ENCODE results near the gene FOXE1.

Gene FOXE1

DNA sequence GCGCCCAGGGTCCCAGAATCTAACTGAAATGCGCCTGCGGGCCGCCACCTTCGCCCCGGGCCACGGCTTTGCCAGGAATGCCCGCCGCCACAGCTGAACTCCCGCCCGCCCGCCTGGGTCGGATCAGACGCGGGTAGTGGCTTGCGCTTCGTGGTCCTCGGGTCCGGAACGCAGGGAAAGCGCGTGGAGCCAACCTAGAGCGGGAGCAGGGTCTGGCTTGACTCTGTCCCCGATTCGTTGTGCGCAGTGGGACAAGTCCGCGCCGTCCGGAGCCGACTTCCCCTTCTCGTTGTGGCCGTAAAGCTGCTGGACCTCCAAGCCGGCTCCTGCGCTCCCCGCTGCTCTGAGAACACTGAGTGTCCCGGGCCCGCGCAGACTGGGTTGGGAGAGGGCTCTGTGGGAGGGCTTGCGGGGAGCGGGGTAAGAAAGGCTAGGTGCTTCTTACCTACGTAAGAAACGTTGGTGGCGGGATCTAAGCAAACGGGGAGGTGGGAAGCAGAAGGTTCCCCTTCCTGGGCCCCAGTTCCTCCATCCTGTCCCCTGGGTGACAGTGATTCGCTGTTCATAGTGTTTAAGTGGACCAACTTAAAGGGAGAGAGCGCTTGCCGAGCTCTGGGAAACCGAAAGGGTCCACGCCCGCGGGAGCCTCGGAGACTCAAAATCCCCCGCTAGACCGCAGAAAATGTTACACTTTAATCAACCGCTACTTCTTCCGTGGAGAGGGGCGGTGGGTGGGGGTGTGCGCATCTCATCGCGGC is 4.4 kb upstream of the FOXE1 start:
- no peak for DNase-seq

DNA sequence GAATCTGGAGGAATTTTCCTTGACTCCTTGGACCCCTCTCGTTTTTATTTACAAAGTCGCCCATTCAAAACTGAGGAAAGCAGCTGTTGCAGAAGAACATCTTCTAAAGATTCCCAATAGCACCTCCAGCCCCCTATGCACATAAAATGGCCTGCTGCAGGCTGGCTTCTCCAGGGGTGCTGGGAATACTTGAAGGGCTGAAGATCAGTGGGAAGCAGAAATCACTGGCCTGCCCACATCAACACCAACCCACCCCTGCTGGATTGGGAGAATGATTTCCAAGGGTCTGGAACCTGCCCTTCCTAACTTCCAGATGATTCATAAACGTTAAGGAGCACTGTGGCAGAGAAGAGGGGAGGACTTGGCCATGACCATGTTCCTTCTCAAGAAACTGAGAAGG is 3.0 kb upstream of the FOXE1 start:
- no peak for DNase-seq

DNA sequence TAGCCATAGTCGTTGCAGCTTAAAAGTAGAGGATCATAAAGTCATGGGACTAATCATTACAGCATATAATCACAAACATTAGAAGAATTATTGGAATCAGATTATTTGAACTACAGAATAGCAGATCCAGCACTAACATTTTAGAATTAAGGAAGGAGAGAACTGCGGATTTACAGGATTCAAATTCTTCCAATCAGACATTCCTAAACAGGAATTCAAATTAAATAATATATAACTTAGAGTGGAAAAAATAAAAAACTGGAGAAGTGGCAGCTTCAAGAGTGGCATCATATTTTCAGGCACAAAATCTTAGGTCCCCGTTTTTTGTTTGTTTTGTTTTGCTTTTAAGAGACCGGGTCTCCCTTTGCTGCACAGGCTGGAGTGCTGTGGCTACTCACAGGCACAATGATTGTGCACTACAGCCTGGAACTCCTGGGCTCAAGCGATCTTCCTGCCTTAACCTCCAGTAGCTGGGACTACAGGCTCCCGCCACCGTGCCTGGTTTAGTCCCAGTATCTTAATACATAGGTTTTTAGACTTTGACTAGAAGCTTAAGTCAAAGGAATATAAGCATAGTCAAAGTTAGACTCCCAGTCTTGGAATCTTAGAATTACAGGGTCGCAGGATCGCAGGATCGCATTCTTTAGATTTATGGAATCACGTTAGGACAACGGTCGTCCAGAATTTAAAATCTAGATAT is 2.1 kb upstream of the FOXE1 start:
- no peak for DNase-seq

DNA sequence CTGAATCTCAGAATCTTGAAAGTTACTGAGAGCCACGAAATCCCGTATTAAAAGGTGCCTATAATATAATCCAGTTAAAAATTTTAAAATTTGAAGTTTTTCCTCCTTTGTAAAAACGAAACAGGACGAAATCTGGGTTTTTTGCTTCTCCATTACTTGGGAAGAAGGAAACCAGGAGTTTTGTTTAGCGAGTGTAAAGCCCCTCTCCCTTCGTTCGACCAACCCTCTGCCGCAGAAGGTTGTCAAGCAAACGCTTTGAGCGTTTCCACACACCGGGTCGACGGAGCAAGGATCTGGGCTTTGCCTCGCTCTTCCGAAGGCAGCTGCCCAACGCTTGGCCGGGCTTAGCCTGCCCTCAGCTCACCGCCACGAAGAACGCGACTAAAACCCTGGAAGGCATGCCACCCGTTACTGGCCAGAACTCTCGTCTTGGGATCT is 1.6 kb upstream of the FOXE1 start:
- DNase-seq = no peak

DNA sequence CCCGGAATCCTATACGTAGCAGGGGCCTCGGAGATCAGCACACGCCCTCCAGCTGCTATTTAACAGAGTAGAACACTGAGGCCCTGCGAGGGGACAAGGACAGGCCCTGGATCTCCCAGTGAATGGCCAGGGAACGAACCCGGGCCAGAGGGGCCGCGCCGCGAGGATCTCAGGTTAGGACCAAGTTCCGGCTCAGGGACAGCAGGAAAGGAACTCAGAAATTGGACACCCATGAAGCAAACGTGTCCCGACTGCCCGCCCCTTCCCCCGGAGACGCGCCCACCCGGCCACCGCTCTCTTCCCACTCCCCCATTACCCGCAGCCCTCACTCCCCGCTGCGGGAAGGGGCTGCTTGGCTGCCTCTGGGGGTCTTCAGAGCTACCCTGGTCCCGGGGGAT is 1.0 kb upstream of the FOXE1 start:
- no peak for DNase-seq

DNA sequence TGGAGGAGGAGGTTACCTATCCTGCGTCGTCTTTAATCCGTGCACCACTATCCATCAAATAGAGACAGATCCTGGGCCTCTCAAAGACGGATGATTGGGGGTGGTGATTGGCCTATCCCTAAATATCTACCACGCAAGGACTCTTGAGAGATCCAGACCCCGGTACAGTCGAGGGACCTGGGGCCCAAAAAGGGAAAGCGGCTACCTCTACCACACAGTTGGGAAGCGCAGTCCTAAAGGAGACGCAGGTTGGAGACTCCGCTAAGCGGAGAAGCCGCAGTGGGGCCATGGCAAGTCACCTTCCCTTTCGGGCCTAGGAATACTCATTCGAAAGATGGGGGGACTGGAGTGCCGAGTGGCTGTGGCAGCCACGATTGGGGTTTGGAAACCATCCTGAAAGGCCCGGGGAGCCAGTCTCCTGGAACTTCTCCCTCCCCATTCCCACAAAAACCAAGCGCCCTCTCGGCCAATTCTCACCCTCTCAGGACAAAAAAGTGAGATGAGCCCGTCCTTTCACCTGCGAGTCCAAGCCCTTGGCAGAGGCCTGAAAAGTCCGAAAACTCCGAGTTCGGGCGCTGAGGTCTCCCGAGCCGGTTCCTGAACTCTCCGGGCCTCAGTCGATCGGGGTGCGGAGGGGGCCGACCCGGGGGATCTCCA is 499 bp upstream of the FOXE1 start:
- DNase-seq = no peak

DNA sequence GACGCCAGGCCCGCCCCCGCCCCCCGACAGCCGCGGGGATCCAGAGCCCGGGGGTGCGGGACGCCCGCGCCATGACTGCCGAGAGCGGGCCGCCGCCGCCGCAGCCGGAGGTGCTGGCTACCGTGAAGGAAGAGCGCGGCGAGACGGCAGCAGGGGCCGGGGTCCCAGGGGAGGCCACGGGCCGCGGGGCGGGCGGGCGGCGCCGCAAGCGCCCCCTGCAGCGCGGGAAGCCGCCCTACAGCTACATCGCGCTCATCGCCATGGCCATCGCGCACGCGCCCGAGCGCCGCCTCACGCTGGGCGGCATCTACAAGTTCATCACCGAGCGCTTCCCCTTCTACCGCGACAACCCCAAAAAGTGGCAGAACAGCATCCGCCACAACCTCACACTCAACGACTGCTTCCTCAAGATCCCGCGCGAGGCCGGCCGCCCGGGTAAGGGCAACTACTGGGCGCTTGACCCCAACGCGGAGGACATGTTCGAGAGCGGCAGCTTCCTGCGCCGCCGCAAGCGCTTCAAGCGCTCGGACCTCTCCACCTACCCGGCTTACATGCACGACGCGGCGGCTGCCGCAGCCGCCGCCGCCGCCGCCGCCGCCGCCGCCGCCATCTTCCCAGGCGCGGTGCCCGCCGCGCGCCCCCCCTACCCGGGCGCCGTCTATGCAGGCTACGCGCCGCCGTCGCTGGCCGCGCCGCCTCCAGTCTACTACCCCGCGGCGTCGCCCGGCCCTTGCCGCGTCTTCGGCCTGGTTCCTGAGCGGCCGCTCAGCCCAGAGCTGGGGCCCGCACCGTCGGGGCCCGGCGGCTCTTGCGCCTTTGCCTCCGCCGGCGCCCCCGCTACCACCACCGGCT is 1.0 kb downstream of the FOXE1 start:
- DNase-seq = no peak

DNA sequence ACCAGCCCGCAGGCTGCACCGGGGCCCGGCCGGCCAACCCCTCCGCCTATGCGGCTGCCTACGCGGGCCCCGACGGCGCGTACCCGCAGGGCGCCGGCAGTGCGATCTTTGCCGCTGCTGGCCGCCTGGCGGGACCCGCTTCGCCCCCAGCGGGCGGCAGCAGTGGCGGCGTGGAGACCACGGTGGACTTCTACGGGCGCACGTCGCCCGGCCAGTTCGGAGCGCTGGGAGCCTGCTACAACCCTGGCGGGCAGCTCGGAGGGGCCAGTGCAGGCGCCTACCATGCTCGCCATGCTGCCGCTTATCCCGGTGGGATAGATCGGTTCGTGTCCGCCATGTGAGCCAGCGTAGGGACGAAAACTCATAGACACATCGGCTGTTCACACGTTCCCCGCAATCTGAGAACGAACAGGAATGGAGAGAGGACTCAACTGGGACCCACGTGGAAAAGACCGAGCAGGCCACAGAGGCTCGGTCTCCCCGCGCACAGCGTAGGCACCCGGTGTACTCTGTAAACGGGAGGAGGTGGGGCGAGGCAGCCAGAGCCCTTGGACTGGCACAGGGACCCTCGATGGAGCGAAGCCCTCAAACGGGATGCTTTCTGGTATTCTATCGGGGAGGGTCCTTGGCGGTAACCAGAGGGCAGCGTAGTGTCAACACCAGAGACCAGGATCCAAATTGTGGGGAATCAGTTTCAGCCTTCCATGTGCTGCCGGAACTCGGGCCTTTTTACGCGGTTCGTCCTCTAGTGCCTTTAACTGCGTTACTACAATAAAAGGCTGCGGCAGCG is 1.9 kb downstream of the FOXE1 start:
- DNase-seq = no peak

DNA sequence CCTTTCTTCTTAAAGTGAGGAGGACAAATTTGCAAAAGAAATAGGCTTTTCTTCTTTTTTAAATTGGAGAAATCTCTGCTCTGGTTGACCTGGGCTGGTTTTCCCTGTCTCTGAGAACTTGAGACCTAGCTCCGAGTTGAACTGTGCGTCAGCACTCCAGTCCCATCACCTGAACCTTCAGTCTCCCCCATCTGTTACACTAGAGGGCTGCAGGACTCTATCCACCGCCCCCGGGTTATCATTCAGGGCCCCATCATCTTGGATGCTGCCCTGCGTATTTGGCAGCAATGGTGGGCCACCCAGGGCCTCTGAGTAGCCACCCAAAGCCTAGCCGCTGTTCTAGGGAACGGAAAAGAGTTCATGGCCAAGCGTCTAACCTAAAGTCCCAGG is 2.5 kb downstream of the FOXE1 start:
- no peak for DNase-seq

DNA sequence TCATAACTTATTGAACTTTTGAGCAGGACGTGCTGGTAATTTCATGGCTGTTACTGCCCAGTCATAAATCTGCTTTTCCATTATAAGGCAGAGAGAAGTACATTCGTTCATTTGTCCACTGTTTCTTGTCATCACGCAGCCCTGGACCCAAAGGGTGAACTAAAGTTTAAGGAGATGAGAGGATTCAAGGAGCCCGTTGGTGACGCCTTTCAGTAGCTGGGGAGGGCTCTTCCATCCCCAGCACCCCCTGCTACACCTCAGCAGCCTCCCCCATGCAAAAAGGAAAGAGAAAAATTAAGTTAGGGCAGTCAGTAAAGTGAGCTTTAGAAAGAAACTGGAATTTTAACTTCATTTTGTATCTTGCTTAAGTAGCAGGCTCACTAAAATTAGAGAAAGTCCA is 2.9 kb downstream of the FOXE1 start:
- no peak for DNase-seq

DNA sequence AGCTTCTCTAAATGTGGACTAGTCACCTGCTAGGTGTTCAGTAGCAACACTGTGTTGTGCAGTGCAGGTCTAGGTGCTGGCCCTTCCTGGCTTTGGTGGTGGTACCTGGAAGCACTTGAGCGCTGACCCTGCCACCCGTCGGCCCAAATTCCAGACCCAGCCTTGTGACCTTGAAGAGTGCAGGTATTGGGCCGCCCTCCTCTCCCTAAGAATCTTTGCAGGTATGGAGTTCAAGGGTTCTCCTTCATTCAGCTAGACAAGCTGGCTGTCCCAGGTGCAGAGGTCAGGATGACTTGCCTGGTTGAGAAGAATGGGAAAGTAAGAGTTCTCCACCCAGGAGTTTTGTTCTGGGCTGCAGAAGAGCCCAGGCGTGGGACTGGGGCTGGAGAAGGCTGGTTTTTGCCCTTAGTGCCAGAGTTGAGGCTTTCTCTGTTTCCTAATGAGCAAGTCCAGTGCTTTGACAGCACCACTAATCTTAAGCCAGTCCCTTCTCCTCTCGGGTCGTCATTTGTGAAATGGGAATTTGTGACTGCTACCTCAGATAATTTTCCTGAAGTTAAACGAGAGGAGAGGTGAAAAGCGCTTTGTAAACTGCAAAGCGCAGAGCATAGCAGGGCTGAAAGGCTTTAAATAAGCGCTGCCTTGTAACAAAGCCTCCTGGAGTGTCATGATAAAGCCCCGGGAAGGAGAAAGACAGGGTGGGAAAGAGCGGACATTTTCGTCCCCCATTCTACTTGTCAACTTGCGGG is 4.0 kb downstream of the FOXE1 start:
- no peak for DNase-seq

DNA sequence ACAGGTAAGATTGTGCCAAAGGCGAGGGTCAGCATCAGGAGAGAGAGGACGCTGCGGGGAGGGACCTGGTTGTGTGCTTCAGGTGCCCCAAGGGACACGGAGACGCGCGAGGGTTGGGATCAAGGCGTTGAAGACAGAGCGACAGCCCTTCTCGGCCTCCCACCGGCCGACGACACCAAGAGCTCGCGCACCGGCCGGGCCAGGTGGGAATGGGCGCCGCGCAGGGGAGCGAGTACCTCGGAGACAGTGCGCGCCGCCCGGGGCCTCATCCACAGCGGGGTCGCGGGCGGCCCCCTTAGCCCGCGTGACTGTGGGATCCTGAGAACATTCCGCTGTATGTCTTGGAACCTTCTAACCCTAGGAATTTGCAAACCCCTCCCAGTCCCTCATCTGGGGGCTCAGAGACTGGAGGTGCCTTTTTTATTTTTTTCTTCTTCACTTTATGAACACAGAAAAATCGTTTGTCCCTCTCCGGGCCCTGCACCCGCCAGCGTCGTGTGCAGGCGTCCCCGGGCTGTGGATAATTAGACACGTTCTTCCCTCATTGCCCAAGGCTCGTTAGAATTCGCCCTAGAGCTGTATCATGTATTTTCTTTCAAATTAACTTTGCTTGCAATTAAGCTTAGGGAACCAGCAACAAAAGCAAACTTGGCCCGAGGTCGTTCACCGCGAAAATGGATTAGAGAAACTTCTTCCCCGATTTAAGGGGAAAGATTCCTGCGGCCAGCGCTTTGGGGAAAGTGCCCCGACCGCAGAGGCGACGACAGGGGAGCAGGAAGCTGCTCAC is 4.8 kb downstream of the FOXE1 start:
- no peak for DNase-seq

DNA sequence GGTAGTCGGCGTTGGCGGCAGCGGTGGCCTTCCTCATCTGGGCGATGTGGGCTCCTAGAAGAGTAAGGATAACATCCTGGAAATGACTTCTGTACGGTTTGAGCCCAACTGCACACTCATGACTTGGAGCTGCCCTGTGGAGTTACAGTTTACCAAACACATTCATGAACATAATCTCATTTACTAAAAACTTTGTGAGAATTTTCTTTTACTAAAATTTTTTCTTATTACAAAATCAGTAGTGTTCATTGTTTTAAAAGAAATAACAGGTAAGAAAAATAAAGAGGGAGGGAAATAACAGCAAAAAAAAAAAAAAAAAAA is 5.3 kb downstream of the FOXE1 start:
- no peak for DNase-seq

DNA sequence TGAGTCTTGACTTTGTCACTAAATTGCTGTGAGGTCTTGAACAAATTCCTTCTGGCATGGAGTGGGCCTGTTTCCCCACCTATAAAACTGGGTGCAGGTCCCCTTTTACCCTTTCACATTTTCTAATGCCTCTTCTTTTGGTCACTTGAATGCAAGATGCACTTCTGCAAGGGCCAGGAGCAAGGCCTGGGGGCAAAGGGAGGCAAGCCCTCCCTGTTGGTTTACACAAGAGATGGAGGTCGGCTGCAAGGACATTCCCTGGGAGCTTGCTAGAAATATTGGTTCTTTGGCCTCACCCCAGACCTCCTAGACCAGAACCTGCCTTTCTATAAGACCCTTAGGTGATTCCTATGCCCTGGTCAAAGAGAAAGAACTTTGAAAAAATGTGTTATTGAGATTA is 5.8 kb downstream of the FOXE1 start:
- no peak for DNase-seq

DNA sequence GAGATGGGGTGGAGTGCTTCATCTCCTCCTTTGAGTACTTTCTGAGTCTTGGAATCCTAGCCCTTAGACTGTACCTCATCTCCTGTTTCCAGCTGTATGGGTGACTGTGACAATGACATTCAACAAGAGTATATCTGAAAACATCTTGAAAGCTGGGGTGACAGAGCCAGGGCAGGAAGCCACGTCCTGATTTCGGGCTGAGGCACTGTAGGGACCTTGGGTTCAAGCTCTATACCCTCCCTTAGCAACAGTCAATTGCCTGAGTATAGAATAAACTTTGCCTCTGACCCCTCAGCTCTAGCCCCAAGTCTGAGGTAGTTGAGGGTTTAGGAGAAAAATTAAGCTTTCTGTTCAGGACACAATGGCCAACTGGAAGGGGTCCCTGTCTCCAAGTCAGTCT is 6.3 kb downstream of the FOXE1 start:
- DNase-seq = no peak

DNA sequence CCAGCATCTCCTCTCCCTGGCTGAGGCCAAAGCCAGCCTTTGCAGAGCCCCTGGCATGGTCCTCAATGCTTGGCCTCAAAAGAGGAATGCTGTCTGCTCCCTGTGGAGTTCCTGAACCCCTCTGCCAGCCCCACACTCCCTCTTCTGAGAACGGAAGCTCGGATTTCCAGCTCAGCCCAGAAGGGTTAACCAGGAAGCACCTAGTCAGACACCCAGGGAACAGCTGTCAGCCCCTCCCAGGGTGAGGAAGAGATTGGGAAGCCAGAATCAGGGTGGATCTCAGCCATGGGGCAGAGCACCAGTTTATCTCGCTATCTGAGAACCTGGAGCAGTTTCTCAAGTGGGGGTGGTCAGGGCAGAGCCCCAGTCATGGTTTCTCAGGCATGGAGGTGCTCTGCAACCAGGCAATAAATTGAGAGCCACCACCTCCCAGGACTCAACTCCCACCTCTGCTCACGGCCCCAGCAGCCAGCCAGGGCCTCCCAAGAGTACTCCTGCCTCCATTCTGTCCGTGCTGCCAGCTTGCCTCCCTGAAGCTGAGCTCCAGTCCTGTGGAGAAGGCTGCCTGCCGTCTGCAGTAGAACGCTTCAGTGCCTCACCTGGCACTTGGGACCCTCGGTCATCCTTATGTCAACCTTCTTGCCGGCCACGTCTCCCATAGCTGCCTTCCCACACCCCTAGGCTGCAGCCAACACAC is 7.6 kb downstream of the FOXE1 start:
- no peak for DNase-seq

DNA sequence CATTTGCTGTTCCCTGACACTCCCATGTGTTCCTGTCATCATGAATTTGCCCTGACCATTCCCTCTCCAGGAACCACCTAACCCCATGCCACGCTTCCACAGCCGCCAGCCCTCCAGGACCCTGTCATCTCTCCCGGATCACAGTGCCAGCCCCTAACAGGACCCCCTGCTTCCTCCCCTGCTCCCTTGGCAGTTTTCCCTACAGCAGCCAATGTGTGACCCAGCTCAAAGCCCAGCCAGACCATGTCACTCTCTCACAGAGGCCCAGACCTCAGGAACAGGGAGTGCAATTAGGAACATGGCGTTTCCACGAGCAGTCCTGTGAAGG is 8.1 kb downstream of the FOXE1 start:
- no peak for DNase-seq

DNA sequence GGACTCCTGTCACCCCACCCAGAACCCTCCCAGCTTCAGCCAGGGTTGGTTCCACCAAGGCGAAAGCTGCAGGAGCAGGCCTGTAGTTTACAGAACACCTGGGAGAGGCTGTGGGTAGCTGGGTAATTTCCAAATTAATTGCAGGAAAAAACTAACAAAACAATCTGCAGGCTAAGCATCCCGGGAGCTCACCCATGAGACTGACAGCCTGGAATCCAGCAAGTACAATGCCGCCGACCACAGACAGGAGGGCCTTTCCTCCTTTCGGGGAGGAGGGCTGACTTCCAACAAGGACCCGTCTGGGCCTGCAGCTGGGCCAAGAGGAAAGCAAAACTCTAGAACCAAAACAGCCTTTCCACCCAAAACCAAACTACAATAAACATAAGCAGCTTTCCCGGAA is 10.3 kb downstream of the FOXE1 start:
- no peak for DNase-seq

DNA sequence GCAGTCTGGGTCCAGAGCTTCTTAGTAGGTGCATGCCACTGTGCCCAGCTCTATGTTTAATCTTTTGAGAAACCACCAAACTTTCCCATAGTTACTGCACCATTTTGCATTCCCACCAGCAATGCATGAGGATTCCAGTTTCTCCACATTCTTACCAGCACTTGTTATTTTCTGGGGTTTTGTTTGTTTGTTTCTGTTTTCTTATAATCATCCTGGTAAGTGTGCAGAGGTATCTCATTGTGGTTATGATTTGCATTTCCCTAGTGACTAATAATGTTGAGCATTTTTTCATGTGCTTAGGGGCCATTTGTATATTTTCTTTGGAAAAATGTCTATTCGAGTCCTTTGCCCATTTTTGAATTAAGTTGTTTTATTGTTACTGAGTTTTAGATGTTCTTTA is 11.4 kb downstream of the FOXE1 start:
- DNase-seq = no peak

DNA sequence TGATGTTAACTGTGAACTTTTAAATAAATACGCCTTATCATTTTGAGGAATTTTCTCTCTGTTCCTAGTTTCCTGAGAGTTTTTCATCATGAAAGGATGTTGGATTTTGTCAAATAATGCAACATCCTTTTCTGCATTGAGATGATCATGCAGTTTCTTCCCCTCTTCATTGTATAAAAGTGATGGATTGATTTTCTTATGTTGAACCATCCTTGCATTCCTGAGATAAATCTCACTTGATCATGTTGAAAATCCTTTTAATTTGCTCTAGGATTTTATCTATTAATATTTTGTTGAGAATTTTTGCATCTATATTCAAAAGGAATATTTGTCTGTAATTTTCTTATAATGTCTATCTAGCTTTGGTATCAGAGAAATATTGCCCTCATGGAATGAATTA is 13.3 kb downstream of the FOXE1 start:
- no peak for DNase-seq

DNA sequence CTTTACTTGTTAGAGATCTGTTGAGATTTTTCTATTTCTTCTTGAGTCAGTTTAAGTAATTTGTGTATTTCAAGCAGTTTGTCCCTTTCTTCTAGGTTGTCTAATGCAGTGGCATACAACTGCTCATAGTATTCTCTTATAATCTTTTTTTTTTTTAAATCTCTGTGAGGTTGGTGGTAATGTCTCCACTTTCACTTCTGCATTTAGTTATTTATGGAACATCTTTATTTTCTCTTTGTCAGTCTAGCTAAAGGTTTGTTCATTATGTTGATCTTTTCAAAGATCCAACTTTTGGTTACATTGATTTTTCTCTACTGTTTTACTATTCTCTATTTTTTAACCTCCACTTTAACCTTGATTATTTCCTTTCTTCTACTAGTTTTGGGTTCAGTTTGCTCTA is 13.8 kb downstream of the FOXE1 start:
- no peak for DNase-seq

Data from hippocampal formation (tissue), 2 donors.